A549 (cell line): ENCODE results near the gene TFE3. TPM values are rescaled to one million over a fixed set of nuclear protein-coding genes. Genes with fewer than 3 reads are reported as not detected.
A peak's percentile ranks its signal among the peaks of the same experiment; 100 is the strongest.

ENCODE experiments used
- ATAC-seq, 2 experiments: fragments of 200-7000 bp in 1 of 2; fragments of >200 bp in 1 of 2; cut with Nextera tagmentation in 1 of 2; cut with Tn5 transposase in 1 of 2; 3 replicates each; pipeline versions ENCODE4 v1.8.0 to v1.9.1; 2018 to 2020; ENCODE audit warnings: mild to moderate bottlenecking in 1 of 2, moderate library complexity in 1 of 2
- CTCF ChIA-PET: fragments of 300-600 bp; sonication (Branson Sonifier 250); formaldehyde crosslinking; extraction: SDS; loops from one replicate; lab custom pipeline; 2021; ENCODE audit warnings: antibody characterized with exemption, inconsistent platforms; lab: Yijun Ruan, JAX
- POLR2A ChIA-PET: fragments of 350-600 bp; formaldehyde crosslinking; extraction: SDS; loops from one replicate; lab custom pipeline; 2021; ENCODE audit warnings: antibody characterized with exemption, inconsistent platforms; lab: Yijun Ruan, JAX
- DNase-seq, 2 experiments: peaks; one replicate each; pipeline versions ENCODE4 v3.0.0 to v3.0.0-alpha.2; 2011 to 2016; ENCODE audit warnings: low read depth in 1 of 2, low spot score in 1 of 2
- FAIRE-seq: peaks from 2 replicates; lab custom pipeline; 2011; peaks lifted over from hg19 to GRCh38; lab: Jason Lieb, UNC
- H3K27ac ChIP-seq, 2 experiments: fragments of >200 bp; sonication (Bioruptor Twin); formaldehyde crosslinking; 3 replicates each; pipeline ENCODE4 v1.5.1; 2016 to 2017
- H3K4me1 ChIP-seq: fragments of >200 bp; sonication (Bioruptor Twin); formaldehyde crosslinking; 3 replicates; pipeline ENCODE4 v1.6.1; 2016
- H3K4me2 ChIP-seq: fragments of >200 bp; sonication (Bioruptor Twin); formaldehyde crosslinking; 3 replicates; pipeline ENCODE4 v1.6.1; 2016
- H3K4me3 ChIP-seq: fragments of >200 bp; sonication (Bioruptor Twin); formaldehyde crosslinking; 3 replicates; pipeline ENCODE4 v1.5.1; 2016
- H3K9me3 ChIP-seq: fragments of >200 bp; sonication (Bioruptor Twin); formaldehyde crosslinking; 3 replicates; pipeline ENCODE4 v1.6.1; 2016
- CBX8 ChIP-seq: fragments of 200-600 bp; sonication (generic); IDR thresholded peaks from 2 replicates; pipeline ENCODE4 v1.6.1; 2016
- CEBPB ChIP-seq, 2 experiments: fragments of >200 bp in 1 of 2; sonication (Bioruptor Twin) in 1 of 2; formaldehyde crosslinking in 1 of 2; IDR thresholded peaks; 2 replicates each; pipeline ENCODE4 v1.6.1; 2012 to 2016
- CTCF ChIP-seq: fragments of >200 bp; sonication (Bioruptor Twin); formaldehyde crosslinking; IDR thresholded peaks from 3 replicates; pipeline ENCODE4 v1.5.1; 2016
- EHMT2 ChIP-seq: fragments of 200-600 bp; sonication (generic); IDR thresholded peaks from 2 replicates; pipeline ENCODE4 v1.6.1; 2016; ENCODE audit warnings: antibody characterized with exemption, low read depth, mild to moderate bottlenecking, moderate library complexity
- FOSL2 ChIP-seq, 2 experiments: fragments of 450-650 bp in 1 of 2; fragments of >200 bp in 1 of 2; sonication (Bioruptor Twin) in 1 of 2; formaldehyde crosslinking; IDR thresholded peaks; 2 replicates each; pipeline versions ENCODE4 v1.5.0 to v1.6.1; 2016 to 2020; ENCODE audit warnings: mild to moderate bottlenecking in 1 of 2, moderate library complexity in 1 of 2
- HDAC2 ChIP-seq: fragments of 200-600 bp; sonication (generic); IDR thresholded peaks from 2 replicates; pipeline ENCODE4 v1.6.1; 2016
- HOXA7 ChIP-seq: fragments of 250-450 bp; sonication (Bioruptor Pico); IDR thresholded peaks from 2 replicates; pipeline ENCODE4 v1.5.0; 2020; ENCODE audit warnings: mild to moderate bottlenecking, moderate library complexity
- JUN ChIP-seq, 2 experiments: fragments of >200 bp; sonication (Bioruptor Twin); formaldehyde crosslinking; IDR thresholded peaks; 2 replicates in 1 of 2; 3 replicates in 1 of 2; pipeline ENCODE4 v1.6.1; 2016 to 2017
- KDM1A ChIP-seq: fragments of 200-600 bp; sonication (generic); IDR thresholded peaks from 2 replicates; pipeline ENCODE4 v1.6.1; 2016; ENCODE audit warnings: low read depth, mild to moderate bottlenecking
- KDM5A ChIP-seq: fragments of 200-600 bp; sonication (generic); IDR thresholded peaks from 2 replicates; pipeline ENCODE4 v1.6.1; 2016; ENCODE audit warnings: antibody characterized with exemption, mild to moderate bottlenecking
- MYC ChIP-seq: IDR thresholded peaks from 2 replicates; pipeline ENCODE4 v1.6.1; 2012; ENCODE audit warnings: mild to moderate bottlenecking, inconsistent platforms, low read length, improper control_type of control experiment, borderline replicate concordance
- NFE2L2 ChIP-seq: fragments of 150-350 bp; conservative IDR thresholded peaks from 2 replicates; pipeline ENCODE4 v1.6.1; 2014; ENCODE audit warnings: low read length
- PHF8 ChIP-seq: fragments of 200-600 bp; sonication (generic); IDR thresholded peaks from 2 replicates; pipeline ENCODE4 v1.6.1; 2016; ENCODE audit warnings: low read depth, mild to moderate bottlenecking, antibody characterized with exemption, moderate library complexity, borderline replicate concordance
- POLR2A ChIP-seq: IDR thresholded peaks from 2 replicates; pipeline ENCODE4 v1.6.1; 2012; ENCODE audit warnings: mild to moderate bottlenecking, low read length
- POLR2AphosphoS2 ChIP-seq: conservative IDR thresholded peaks from 2 replicates; pipeline ENCODE4 v1.6.1; 2012; ENCODE audit warnings: low read length, improper control_type of control experiment, inconsistent platforms
- RAD21 ChIP-seq, 2 experiments: fragments of >200 bp in 1 of 2; sonication (Bioruptor Twin) in 1 of 2; formaldehyde crosslinking in 1 of 2; IDR thresholded peaks in 1 of 2; conservative IDR thresholded peaks in 1 of 2; 2 replicates in 1 of 2; 3 replicates in 1 of 2; pipeline ENCODE4 v1.6.1; 2012 to 2018; ENCODE audit warnings: inconsistent platforms in 1 of 2
- RNF2 ChIP-seq: fragments of 200-600 bp; sonication (generic); IDR thresholded peaks from 2 replicates; pipeline ENCODE4 v1.6.1; 2016; ENCODE audit warnings: low read depth, mild to moderate bottlenecking, antibody characterized with exemption, moderate library complexity, borderline replicate concordance
- SMC3 ChIP-seq: fragments of >200 bp; sonication (Bioruptor Twin); formaldehyde crosslinking; IDR thresholded peaks from 3 replicates; pipeline ENCODE4 v1.6.1; 2018; ENCODE audit warnings: inconsistent platforms
- SREBF2 ChIP-seq: fragments of 450-650 bp; IDR thresholded peaks from 2 replicates; pipeline ENCODE4 v1.6.1; 2014; ENCODE audit warnings: mild to moderate bottlenecking, moderate library complexity
- TFCP2L1 ChIP-seq: fragments of 250-450 bp; sonication (Bioruptor Pico); IDR thresholded peaks from 2 replicates; pipeline ENCODE4 v1.5.0; 2021; ENCODE audit warnings: mild to moderate bottlenecking
- TP53 ChIP-seq: fragments of 250-450 bp; sonication (Bioruptor Pico); IDR thresholded peaks from 2 replicates; pipeline ENCODE4 v1.5.0; 2021; ENCODE audit warnings: mild to moderate bottlenecking, moderate library complexity
- ZC3H11A ChIP-seq: fragments of 450-650 bp; IDR thresholded peaks from 2 replicates; pipeline ENCODE4 v1.6.1; 2014; ENCODE audit warnings: antibody characterized with exemption, mild to moderate bottlenecking
- ZFP36 ChIP-seq: fragments of 450-650 bp; IDR thresholded peaks from 2 replicates; pipeline ENCODE4 v1.6.1; 2014; ENCODE audit warnings: borderline replicate concordance; ENCODE audit not compliant: partially characterized antibody
- WGBS: methylation state at CpG from one replicate; pipeline ENCODE4 v1.1.6; 2017; ENCODE audit errors: missing lambda C conversion rate; 5-methylcytosine and 5-hydroxymethylcytosine counted together
- polyA minus RNA-seq: library from RNA; depleted of rRNA, polyadenylated mRNA; stranded (reverse); fragments of >200 nt; gene quantifications from 2 replicates; pipeline ENCODE4 v1.2.3, GENCODE V29; 2011; rRNA and poly(A)+ RNA removed
- polyA plus RNA-seq, 4 experiments: library from polyadenylated mRNA; depleted of rRNA in 3 of 4; stranded (reverse); fragments of >200 nt; fragmentation: RNase III in 1 of 4; extraction: RNeasy Plus Mini Kit Qiagen cat#74134 plus additional on column Dnase treatment in 1 of 4; gene quantifications; 2 replicates in 3 of 4; 3 replicates in 1 of 4; pipeline ENCODE4 v1.2.3, GENCODE V29; 2011 to 2017
- TF ChIP-seq, protein P1 (sequence below): IDR thresholded peaks from 2 replicates; pipeline ENCODE4 v1.6.1; 2012
- TF ChIP-seq, protein P2 (sequence below): fragments of >200 bp; sonication (Bioruptor Twin); formaldehyde crosslinking; IDR thresholded peaks from 2 replicates; pipeline ENCODE4 v1.6.1; 2016
- TF ChIP-seq, protein P3 (sequence below): fragments of 150-350 bp; IDR thresholded peaks from 2 replicates; pipeline ENCODE4 v1.6.1; 2014; ENCODE audit warnings: low read depth, mild to moderate bottlenecking, low read length
- TF ChIP-seq, protein P4 (sequence below): fragments of >200 bp; sonication (Bioruptor Twin); formaldehyde crosslinking; IDR thresholded peaks from 3 replicates; pipeline ENCODE4 v1.6.1; 2016

Gene TFE3
- polyA plus RNA-seq (2011; rRNA removed) (16.1 and 27.3 TPM in 2 replicates), polyA plus RNA-seq (2017; fragmentation: RNase III; extraction: RNeasy Plus Mini Kit Qiagen cat#74134 plus additional on column Dnase treatment) (53.8 to 57.3 TPM (median 56.3 TPM) in 3 replicates), polyA minus RNA-seq (34.5 and 50.4 TPM in 2 replicates)
- 21.6 and 29.3 TPM in 2 replicates for polyA plus RNA-seq (2012; cell fraction: cytosol; rRNA removed)
- 36.4 and 39.4 TPM in 2 replicates for polyA plus RNA-seq (2012; cell fraction: nucleus; rRNA removed)

GRCh38 chrX:49043220-49043986 lies at the start of gene TFE3:
TSS of gene TFE3 (minus strand) at chrX:49043357. CDS start at chrX:49043226, 131 bp downstream.
- DNase-seq = peak; percentile 91 to 99
- peak; percentile 83 to 85 for TF ChIP-seq RAD21 (conservative IDR thresholded peaks at IDR 0.05 in 1 of 2, IDR thresholded peaks at IDR 0.05 in 1 of 2)
- TF ChIP-seq KDM5A = no peak
- peak; percentile 60 for TF ChIP-seq SMC3
- TF ChIP-seq SREBF2 = no peak
- no peak for TF ChIP-seq ZFP36
- TF ChIP-seq NFE2L2 = no peak
- peak; percentile 70 for TF ChIP-seq CTCF
- no peak for TF ChIP-seq ZC3H11A
- TF ChIP-seq HDAC2 = no peak
- TF ChIP-seq POLR2A = 0 out of 2 replicates have a peak, but pooled peaks have one; percentile 31
- peak in 1 of 2 experiments; percentile 78; a peak in 3 of 5 replicates for TF ChIP-seq JUN (IDR thresholded peaks at IDR 0.05)
- no peak for TF ChIP-seq TP53 (CRISPR knock-in tag)
- no peak for TF ChIP-seq KDM1A
- TF ChIP-seq, protein P1, sequence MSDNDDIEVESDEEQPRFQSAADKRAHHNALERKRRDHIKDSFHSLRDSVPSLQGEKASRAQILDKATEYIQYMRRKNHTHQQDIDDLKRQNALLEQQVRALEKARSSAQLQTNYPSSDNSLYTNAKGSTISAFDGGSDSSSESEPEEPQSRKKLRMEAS = peak; percentile 22; the same call in 1 of the 2 replicates
- TF ChIP-seq FOSL2 (IDR thresholded peaks at IDR 0.05) = peak; percentile 41; the same call in 1 of the 2 replicates
- peak; percentile 87 for TF ChIP-seq FOSL2 (CRISPR knock-in tag; IDR thresholded peaks at IDR 0.05)
- TF ChIP-seq, protein P2, sequence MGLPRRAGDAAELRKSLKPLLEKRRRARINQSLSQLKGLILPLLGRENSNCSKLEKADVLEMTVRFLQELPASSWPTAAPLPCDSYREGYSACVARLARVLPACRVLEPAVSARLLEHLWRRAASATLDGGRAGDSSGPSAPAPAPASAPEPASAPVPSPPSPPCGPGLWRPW = no peak
- no peak for TF ChIP-seq POLR2AphosphoS2
- 0 out of 4 replicates have a peak, but pooled peaks of 1 of the 2 experiments have one; percentile 2 for TF ChIP-seq CEBPB (IDR thresholded peaks at IDR 0.05)
- TF ChIP-seq, protein P3, sequence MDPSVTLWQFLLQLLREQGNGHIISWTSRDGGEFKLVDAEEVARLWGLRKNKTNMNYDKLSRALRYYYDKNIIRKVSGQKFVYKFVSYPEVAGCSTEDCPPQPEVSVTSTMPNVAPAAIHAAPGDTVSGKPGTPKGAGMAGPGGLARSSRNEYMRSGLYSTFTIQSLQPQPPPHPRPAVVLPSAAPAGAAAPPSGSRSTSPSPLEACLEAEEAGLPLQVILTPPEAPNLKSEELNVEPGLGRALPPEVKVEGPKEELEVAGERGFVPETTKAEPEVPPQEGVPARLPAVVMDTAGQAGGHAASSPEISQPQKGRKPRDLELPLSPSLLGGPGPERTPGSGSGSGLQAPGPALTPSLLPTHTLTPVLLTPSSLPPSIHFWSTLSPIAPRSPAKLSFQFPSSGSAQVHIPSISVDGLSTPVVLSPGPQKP = no peak
- no peak for TF ChIP-seq EHMT2
- no peak for TF ChIP-seq CBX8
- peak within 1 kb of the TSS; percentile 93 for H3K4me3 ChIP-seq
- peak within 1 kb of the TSS; percentile 99 to 100 for H3K27ac ChIP-seq
- H3K4me2 ChIP-seq = peak within 1 kb of the TSS; percentile 98
- ChIA-PET CTCF (interaction anchor here (0.5 to 6.4 kb wide), 24 partner anchors 13 to 412 kb away, joined by 3 to 32 read pairs (median 4); partner anchors contain the start of genes GRIPAP1, KCND1 and OTUD5), POLR2A (interaction anchor here (0.5 to 5.7 kb wide), 13 partner anchors 9 to 353 kb away, joined by 3 to 40 read pairs (median 4); partner anchors contain the start of genes GRIPAP1, OTUD5 and PRAF2)
- ATAC-seq = peak; percentile 78 to 88
- peaks cover 17% of the 10 kb centered on the region for H3K4me1 ChIP-seq
- H3K9me3 ChIP-seq = no peaks in the 10 kb centered on the region
- under 1% methylated on average over 17 of the region's 67 CpGs for WGBS
- peak; percentile 100 for FAIRE-seq

DNA sequence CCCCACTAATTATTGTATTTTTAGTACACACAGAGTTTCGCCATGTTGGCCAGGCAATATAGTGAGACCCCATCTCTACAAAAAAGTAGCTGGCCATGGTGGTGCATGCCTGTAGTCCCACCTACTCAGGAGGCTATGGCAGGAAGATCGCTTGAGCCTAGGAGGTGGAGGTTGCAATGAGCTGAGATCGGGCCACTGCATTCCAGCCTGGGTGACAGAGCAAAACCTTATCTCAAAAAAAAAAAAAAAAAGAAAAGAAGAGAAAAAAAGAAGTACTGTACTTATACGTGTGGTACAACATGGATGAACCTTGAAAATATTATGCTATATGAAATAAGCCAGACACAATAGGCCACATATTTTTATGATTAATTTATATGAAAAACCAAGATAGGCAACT lies 46.4 kb upstream of the TFE3 start:
- Histone ChIP-seq H3K4me1 (no peaks in the 10 kb centered on the region), H3K4me3 (no peak overlapping the region), H3K4me2 (no peak overlapping the region), H3K9me3 (no peaks in the 10 kb centered on the region), H3K27ac (no peak overlapping the region)
- FAIRE-seq (no peak), ATAC-seq (no peak), DNase-seq (no peak)
- WGBS = 76% methylated on average over 4 of the region's 4 CpGs
- ChIA-PET POLR2A (no interaction called here), CTCF (interaction anchor here (0.8 to 2.4 kb wide), 4 partner anchors 9 to 17 kb away, joined by 3 to 10 read pairs (median 4); no protein-coding TSS in a partner anchor)
- TF ChIP-seq TFCP2L1 (CRISPR knock-in tag) (no peak), MYC (no peak), PHF8 (no peak), TP53 (CRISPR knock-in tag) (no peak), RNF2 (no peak), HOXA7 (CRISPR knock-in tag) (no peak), ZFP36 (no peak), POLR2A (no peak)
- TF ChIP-seq, protein P4, sequence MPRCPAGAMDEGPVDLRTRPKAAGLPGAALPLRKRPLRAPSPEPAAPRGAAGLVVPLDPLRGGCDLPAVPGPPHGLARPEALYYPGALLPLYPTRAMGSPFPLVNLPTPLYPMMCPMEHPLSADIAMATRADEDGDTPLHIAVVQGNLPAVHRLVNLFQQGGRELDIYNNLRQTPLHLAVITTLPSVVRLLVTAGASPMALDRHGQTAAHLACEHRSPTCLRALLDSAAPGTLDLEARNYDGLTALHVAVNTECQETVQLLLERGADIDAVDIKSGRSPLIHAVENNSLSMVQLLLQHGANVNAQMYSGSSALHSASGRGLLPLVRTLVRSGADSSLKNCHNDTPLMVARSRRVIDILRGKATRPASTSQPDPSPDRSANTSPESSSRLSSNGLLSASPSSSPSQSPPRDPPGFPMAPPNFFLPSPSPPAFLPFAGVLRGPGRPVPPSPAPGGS = no peak
- TF ChIP-seq, protein P3 = no peak
